Superior temporal gyrus (tissue), 1 donor: ENCODE measurements around the gene AFF3.

Experiments
- DNase-seq: peaks from one replicate; pipeline ENCODE4 v3.0.0-alpha.2; 2016; ENCODE audit errors: extremely low spot score

The AFF3 gene

DNA sequence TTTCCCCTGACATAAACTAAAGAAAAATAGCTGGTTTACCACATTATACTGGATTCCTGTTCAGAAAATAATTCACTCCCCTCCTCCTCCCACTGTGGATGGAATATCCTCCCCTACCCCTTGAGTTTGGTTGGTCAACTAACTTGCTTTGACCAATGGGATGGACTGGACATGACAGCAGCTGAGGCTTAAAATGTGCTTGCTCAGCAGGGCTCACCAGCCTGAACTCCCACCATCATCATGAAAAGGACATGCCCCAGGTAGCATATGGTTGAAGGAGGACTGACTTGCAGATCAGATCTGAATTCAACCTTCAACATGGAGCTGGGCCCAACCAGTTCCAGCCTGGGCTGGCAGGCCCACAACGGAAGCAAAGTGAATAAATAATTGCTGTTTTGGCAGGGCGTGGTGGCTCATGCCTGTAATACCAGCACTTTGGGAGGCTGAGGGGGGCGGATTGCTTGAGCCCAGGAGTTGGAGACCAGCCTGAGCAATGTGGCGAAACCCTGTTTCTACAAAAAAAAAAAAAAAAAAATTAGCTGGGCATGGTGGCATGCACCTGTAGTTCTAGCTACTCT, 284.4 kb downstream of the AFF3 start:
- DNase-seq, result no peak

- DNase-seq, result no peak
Observed at GRCh38 chr2:99857372-99857771, 285.0 kb downstream of the AFF3 start.

GRCh38 chr2:99856119-99856518, 286.3 kb downstream of the AFF3 start:
- DNase-seq, result no peak

- DNase-seq, result no peak
Observed at GRCh38 chr2:99854236-99854852, 288.0 kb downstream of the AFF3 start.

DNA sequence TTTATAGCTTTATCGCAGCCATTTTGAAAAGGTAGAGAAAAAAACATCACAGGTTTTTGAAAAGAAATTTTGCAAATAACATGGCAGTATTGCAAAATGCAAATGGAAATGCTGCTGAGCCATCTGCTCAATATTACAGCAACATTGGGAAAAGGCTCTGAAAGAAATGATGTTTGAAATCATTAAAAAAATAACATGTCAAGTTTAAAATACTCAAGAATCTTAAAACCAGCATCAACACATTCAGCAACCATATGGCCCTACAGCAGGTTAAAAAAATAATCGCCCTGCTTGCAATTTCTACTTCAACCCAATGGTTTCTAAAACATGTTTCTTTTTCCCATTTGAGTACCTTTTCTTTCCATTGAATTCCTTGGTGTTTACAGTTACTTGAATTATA, 289.4 kb downstream of the AFF3 start:
- DNase-seq, result no peak

DNA sequence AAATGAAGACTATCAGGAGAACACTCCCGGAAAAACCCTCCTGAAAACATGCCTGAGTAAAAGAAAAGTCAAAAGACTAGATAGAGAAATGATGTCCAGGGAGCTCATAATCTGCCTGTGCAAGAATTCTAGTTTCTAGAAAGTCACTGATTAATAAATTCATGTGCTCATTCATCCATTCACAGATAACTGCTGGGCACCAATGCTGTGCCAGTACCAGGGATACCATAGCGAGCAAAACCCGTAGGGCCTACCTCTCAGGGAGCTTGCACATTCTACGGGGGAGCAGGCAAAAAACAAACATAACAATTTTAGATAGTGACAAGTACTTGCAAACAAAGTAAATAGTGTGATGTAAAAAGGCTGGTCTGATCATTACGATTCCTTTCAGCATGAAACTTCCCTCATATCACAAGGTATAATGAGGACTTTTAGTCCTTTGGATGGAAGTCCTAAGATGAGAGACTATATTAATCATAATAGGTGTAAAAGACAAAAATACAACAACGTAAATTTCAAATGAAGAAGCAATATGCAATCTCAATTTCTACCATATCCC, 289.9 kb downstream of the AFF3 start:
- DNase-seq, result no peak

DNA sequence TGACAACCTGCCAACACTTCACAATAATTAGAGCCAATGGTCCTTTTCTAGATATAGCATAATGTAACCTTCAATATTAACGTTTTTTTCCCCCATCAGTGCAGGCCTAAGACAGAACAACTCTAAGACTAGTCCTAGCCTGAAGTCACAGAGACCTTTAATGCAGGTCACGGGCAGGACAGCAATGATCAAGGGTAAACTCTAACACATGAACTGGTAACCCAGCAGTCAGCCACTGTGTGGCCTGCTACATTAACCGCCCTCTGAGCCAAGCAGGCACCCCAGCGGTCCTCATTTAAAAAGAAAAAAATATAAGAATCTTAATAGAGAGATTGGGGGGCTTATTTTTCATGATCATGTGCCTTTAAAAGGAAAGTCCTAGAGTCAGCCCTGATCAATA, 290.6 kb downstream of the AFF3 start:
- no peak for DNase-seq

DNA sequence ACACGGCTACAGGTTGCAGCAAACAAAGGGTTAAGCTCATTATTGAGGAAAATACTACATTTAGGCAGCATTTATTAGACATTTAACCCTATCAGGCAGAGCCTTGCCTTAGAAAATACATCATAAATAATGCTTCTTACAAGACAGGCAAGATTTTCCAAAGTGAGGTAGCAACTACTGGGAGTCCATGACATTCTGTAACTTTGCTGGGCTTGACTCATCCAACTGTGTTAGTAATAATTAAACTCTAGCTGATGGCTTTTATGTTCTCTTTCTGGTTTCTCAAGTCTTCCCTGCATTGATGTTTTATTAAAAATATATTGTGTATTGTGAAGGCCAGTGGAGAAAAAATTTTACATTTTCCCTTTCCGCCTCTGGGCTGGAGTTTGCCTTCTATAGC, 291.3 kb downstream of the AFF3 start:
- no peak for DNase-seq

DNA sequence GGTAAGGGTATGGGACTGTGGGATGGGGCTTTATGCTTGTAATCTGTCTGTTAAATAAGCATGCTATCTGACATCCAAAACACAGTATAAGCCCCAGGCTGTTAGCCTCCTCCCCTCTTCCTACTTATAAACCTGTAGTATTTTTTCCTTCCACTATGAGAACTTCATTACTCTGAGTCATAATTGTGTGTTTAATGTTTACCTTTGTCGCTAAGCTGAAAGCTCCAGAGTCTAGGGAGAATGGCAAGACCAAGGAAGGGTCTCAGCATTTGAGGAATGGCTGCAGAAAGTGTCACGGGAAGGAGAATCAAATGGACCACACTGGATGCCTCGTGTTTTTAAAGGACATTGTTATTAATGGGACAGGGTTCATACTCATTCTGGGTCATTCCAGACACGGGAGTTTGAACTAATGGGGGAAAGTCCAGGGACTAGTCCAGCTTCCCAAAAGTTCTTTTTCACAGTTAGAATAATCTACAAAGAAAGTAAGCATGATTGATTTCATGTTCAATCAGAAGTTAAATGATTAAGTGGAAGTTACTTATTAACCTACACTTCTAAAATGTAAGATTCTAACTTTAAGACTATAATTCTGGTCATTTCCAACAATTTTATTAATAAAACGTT, 292.2 kb downstream of the AFF3 start:
- DNase-seq, result no peak

DNA sequence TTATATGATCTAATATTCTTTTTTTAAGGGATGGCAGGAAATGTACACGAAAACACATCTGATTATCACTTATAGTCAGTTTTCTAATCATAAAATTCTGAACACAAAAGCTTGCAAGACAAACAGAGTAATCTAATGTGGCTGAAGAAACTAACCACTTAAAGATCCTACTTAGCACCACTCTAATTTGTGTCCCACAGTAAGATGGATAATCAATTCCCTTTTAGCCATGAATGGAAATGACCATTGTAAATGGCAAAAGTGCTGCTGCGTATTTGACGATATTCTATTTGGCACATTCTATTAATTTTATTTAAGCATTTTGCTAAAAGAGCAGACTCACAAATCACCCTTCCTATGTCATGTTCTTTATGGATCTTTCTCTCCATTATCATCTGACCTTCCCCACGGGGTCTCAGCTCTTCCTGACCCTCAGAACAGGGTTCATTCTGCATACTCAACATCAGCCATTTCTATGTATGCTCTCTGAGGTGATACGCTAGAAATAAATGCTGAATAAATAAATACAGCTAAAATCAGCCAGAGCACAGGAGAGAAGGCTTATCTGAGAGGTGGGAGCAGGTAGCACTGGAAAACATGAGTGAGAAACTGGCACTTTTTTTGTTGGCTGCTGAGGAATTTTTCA, 295.8 kb downstream of the AFF3 start:
- no peak for DNase-seq

DNA sequence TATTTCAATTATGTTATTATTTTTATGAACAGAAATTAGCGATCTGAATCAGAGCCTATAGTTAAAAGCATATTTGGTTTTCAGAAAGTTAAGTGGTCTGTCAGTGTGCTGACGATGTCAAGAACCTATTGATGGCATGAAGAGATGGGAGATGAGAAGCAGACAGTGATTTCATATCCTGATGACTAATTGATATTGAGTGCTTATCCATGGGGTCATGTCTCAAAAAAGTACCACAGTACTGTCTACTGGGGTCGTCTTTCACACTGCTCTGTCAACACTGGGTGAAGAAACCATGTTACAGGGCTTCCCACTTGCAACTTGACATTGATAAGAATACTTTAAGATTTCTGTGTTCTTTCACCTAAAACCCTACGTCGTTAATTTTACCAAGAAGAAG, 297.1 kb downstream of the AFF3 start:
- DNase-seq, result no peak

GRCh38 chr2:99842451-99842850, 299.9 kb downstream of the AFF3 start:
- no peak for DNase-seq

- no peak for DNase-seq
Observed at GRCh38 chr2:99841749-99842148, 300.6 kb downstream of the AFF3 start.

DNA sequence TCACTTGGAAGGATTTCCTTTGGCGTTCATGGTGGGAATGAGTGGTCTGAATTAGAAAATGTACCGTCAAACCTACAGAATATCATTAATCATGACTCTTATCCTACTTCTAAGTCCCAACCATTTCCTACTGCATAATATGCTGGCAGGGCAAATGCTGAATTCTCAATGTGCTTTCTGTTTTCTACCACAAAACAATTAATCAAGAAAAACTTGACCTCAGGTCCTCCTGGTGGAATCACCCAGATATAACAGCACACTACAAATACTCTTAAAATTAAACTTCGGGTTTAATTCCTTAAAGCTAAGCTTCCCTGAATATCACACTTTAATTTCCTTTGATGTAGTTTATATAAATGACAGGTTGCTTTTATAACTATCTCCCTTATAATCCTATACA, 301.6 kb downstream of the AFF3 start:
- no peak for DNase-seq

GRCh38 chr2:99836690-99837605, 305.4 kb downstream of the AFF3 start:
- no peak for DNase-seq

GRCh38 chr2:99834426-99834825, 308.0 kb downstream of the AFF3 start:
- DNase-seq, result no peak

DNA sequence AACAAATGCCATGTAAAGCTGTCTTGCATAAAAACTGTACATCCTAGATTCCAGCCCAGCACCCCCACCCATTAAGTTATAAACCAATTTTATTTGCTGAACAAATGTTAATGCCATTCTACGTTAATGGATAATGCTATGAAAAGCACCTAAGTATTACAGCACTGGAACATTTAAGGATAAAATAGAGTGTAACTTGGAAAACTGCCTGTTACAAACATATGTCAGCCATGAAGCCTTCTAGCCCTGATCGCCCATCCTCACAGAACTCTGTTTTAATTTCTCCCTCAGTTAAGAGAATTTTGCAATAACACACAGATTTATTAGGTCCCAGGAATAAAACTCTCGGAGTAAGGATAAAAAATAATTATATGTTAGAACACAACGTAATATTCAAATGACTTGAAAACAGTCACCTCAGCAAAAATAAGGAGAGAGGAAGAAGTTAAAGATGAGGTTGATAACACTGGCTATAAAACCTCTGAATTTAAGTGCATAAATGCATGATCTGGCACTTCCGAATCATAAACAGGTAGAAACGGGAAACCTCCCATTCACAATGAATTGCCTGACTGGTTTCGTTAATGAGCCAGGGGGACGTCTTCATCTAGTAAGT, 308.7 kb downstream of the AFF3 start:
- DNase-seq, result no peak

GRCh38 chr2:99832926-99833325, 309.5 kb downstream of the AFF3 start:
- DNase-seq, result no peak

- no peak for DNase-seq
Observed at GRCh38 chr2:99831772-99832171, 310.6 kb downstream of the AFF3 start.

GRCh38 chr2:99827296-99827999, 314.9 kb downstream of the AFF3 start:
- no peak for DNase-seq

DNA sequence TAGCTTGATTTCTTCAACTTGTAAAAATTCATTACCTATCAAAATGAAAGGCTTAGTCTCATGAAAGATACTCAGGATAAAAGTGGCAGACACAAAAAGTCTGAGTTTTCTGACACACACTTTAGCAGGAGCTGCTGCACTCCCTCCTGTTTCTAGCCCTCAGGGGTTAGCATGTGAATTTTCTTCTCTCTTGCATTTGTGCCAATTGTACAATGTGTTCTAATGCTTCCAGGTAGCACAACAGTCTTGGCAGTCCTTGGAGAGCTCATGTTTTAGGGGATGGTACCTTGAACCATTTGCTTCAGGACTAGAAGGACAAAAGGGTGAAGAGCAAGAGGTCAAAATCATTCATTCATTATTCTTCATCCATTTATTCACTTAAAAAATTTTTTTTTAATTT, 316.8 kb downstream of the AFF3 start:
- DNase-seq, result no peak
